OCI-LY3 (cell line): ENCODE measurements around the gene MUC12.
"Not testable (repeated sequence)": the region's sequence is repeated elsewhere in the genome, so short reads cannot be mapped to it uniquely, and the experiment has no call there.

Source experiments
- H2AFZ ChIP-seq: fragments of 200-600, 300-600 bp; shearing (Covaris generic); 2 replicates; pipeline ENCODE4 v1.6.0; 2014; ENCODE audit warnings: antibody characterized with exemption, low read depth, low read length
- H3K27ac ChIP-seq: fragments of 200-600, 300-600 bp; sonication (generic); 2 replicates; pipeline ENCODE4 v1.5.1; 2014; ENCODE audit warnings: mild to moderate bottlenecking, low read length, moderate library complexity, mixed read lengths
- H3K27me3 ChIP-seq: fragments of 200-600, 300-600 bp; sonication (generic); 2 replicates; pipeline ENCODE4 v1.6.1; 2014; ENCODE audit warnings: low read depth, low read length, mixed read lengths
- H3K36me3 ChIP-seq: fragments of 200-600, 300-600 bp; sonication (generic); replicated peaks from 2 replicates; pipeline ENCODE3; 2014; ENCODE audit warnings: low read depth, low read length, mixed read lengths
- H3K4me1 ChIP-seq: fragments of 300-600, 200-600 bp; sonication (generic); 2 replicates; pipeline ENCODE4 v1.6.1; 2014; ENCODE audit warnings: low read length, mixed read lengths
- H3K4me2 ChIP-seq: fragments of 200-600, 300-600 bp; sonication (generic); 2 replicates; pipeline ENCODE4 v1.6.1; 2014; ENCODE audit warnings: low read length, mixed read lengths
- H3K4me3 ChIP-seq: fragments of 300-600, 200-600 bp; sonication (generic); 2 replicates; pipeline ENCODE4 v1.5.1; 2014; ENCODE audit warnings: antibody characterized with exemption, mild to moderate bottlenecking, low read length, moderate library complexity
- H3K79me2 ChIP-seq: fragments of 300-600, 200-600 bp; shearing (Covaris generic); 2 replicates; pipeline ENCODE4 v1.6.1; 2014; ENCODE audit warnings: mild to moderate bottlenecking, low read length, mixed read lengths
- H3K9ac ChIP-seq: fragments of 300-600, 200-600 bp; shearing (Covaris generic); 2 replicates; pipeline ENCODE4 v1.6.0; 2014; ENCODE audit warnings: mild to moderate bottlenecking, low read length, moderate library complexity
- H3K9me3 ChIP-seq: fragments of 200-600, 300-600 bp; shearing (Covaris generic); 2 replicates; pipeline ENCODE4 v1.6.1; 2014; ENCODE audit warnings: low read length, mixed read lengths; ENCODE audit not compliant: insufficient read depth
- H4K20me1 ChIP-seq: fragments of 200-600, 300-600 bp; sonication (generic); 2 replicates; pipeline ENCODE4 v1.6.1; 2016; ENCODE audit warnings: low read length, mixed read lengths; ENCODE audit not compliant: insufficient read depth
- CTCF ChIP-seq: fragments of 200-600, 300-600 bp; sonication (generic); IDR thresholded peaks from 2 replicates; pipeline ENCODE4 v1.5.1; 2014; ENCODE audit warnings: antibody characterized with exemption, low read length, low read depth
- EZH2phosphoT487 ChIP-seq: fragments of 200-600 bp; shearing (Covaris generic); IDR thresholded peaks from 2 replicates; pipeline ENCODE4 v1.6.1; 2018; ENCODE audit warnings: antibody characterized with exemption, mixed run types, low read depth

Gene MUC12

GRCh38 chr7:100983451-100984187 is 14.3 kb downstream of the MUC12 start:
- TF ChIP-seq CTCF = no peak
- no peak for TF ChIP-seq EZH2phosphoT487
- no peak overlapping the region for H3K27ac ChIP-seq
- H3K36me3 ChIP-seq = no peaks in the 10 kb centered on the region
- H3K9me3 ChIP-seq = no peaks in the 10 kb centered on the region
- H3K4me1 ChIP-seq = no peaks in the 10 kb centered on the region
- no peak overlapping the region for H3K9ac ChIP-seq
- no peaks in the 10 kb centered on the region for H4K20me1 ChIP-seq
- H3K27me3 ChIP-seq = no peaks in the 10 kb centered on the region
- H3K4me3 ChIP-seq = no peak overlapping the region
- H3K4me2 ChIP-seq = no peak overlapping the region
- no peaks in the 10 kb centered on the region for H3K79me2 ChIP-seq
- H2AFZ ChIP-seq = no peak overlapping the region

- not testable (repeated sequence) for H3K4me2 ChIP-seq, H3K79me2 ChIP-seq, H3K4me3 ChIP-seq, H3K36me3 ChIP-seq, H2AFZ ChIP-seq, H3K4me1 ChIP-seq, H3K9ac ChIP-seq, H4K20me1 ChIP-seq, H3K9me3 ChIP-seq, H3K27me3 ChIP-seq, H3K27ac ChIP-seq
These were observed 15.0 kb downstream of the MUC12 start for GRCh38 chr7:100984241-100984918.

GRCh38 chr7:100985033-100985797 is 15.8 kb downstream of the MUC12 start:
- H3K4me3 ChIP-seq, H4K20me1 ChIP-seq, H3K27me3 ChIP-seq: not testable (repeated sequence)

GRCh38 chr7:100991631-100992030 is 22.3 kb downstream of the MUC12 start:
- H3K4me2 ChIP-seq = no peak overlapping the region
- TF ChIP-seq CTCF (no peak), EZH2phosphoT487 (no peak)
- H3K27ac ChIP-seq = no peak overlapping the region
- H4K20me1 ChIP-seq = no peaks in the 10 kb centered on the region
- H3K9ac ChIP-seq = no peak overlapping the region
- no peaks in the 10 kb centered on the region for H3K36me3 ChIP-seq
- H3K9me3 ChIP-seq = no peaks in the 10 kb centered on the region
- H3K4me3 ChIP-seq = no peak overlapping the region
- H3K79me2 ChIP-seq = no peaks in the 10 kb centered on the region
- H3K27me3 ChIP-seq = no peaks in the 10 kb centered on the region
- no peaks in the 10 kb centered on the region for H3K4me1 ChIP-seq
- H2AFZ ChIP-seq = no peak overlapping the region

More at GRCh38 chr7:100985033-100985797, 15.8 kb downstream of the MUC12 start:
- not testable (repeated sequence) for H3K79me2 ChIP-seq, H3K9me3 ChIP-seq, H3K9ac ChIP-seq, H3K4me1 ChIP-seq, H3K27ac ChIP-seq, H3K36me3 ChIP-seq, H3K4me2 ChIP-seq, H2AFZ ChIP-seq

GRCh38 chr7:100992280-100992679 is 22.9 kb downstream of the MUC12 start:
- H3K79me2 ChIP-seq, H3K9ac ChIP-seq, H3K4me3 ChIP-seq, H3K9me3 ChIP-seq, H3K4me2 ChIP-seq, H3K27me3 ChIP-seq, H4K20me1 ChIP-seq, H3K27ac ChIP-seq, H3K36me3 ChIP-seq, H3K4me1 ChIP-seq, H2AFZ ChIP-seq: not testable (repeated sequence)

- not testable (repeated sequence) for H3K4me1 ChIP-seq
These were observed 25.3 kb downstream of the MUC12 start for GRCh38 chr7:100994671-100995070.

GRCh38 chr7:100998530-100998929 is 29.2 kb downstream of the MUC12 start:
- H3K27me3 ChIP-seq, H3K4me3 ChIP-seq, H4K20me1 ChIP-seq, H3K4me1 ChIP-seq, H3K9ac ChIP-seq, H3K36me3 ChIP-seq, H3K4me2 ChIP-seq, H3K27ac ChIP-seq, H2AFZ ChIP-seq, H3K79me2 ChIP-seq, H3K9me3 ChIP-seq: not testable (repeated sequence)

More at GRCh38 chr7:100994671-100995070, 25.3 kb downstream of the MUC12 start:
- H3K79me2 ChIP-seq, H3K9me3 ChIP-seq, H2AFZ ChIP-seq, H3K4me3 ChIP-seq, H4K20me1 ChIP-seq, H3K27me3 ChIP-seq, H3K36me3 ChIP-seq, H3K9ac ChIP-seq, H3K4me2 ChIP-seq, H3K27ac ChIP-seq: not testable (repeated sequence)
